Activated T-cell treated with anti-CD3 and anti-CD28 coated beads, Interleukin-2, amount 50 U/mL, for 1 hour (primary cell): ENCODE results near the gene SAC3D1.
"Not testable (repeated sequence)": the region's sequence is repeated elsewhere in the genome, so short reads cannot be mapped to it uniquely, and the experiment has no call there.

Experiments
- DNase-seq: peaks from one replicate; pipeline ENCODE4 v3.0.0-alpha.2; 2020

The SAC3D1 gene

DNA sequence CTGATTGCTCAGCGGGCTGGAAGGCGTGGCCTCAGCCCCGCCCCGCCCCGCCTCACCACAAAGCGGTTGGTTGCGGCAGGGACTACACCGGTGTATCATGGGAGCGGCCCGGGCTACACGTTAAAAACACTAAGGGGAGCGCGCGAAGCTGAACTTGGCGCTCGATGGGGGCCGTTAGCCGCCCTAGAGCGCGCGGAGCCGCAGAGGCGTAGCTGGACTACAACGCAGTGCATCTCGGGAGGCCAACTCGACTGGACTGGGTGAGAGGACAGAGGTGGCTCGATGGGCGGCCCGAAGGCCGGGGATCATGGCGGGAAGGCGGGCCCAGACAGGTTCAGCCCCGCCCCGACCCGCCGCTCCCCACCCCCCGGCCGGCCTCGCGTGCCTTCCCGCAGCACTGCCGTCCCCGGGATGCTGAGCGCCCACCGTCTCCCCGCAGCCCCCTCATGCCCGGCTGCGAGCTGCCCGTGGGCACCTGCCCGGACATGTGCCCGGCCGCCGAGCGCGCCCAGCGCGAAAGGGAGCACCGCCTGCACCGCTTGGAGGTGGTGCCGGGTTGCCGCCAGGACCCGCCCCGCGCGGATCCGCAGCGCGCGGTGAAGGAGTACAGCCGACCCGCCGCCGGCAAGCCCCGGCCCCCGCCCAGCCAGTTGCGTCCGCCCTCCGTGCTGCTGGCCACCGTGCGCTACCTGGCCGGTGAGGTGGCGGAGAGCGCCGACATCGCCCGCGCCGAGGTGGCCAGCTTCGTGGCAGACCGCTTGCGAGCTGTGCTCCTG lies at the start of gene SAC3D1:
Gene SAC3D1, plus strand, starts transcription at position 364 of the 776 bp plus-strand sequence. Its CDS starts 83 bp downstream, at position 447.
- DNase-seq = peak; percentile 87

- DNase-seq = no peak
Observed at GRCh38 chr11:64994318-64994717, 46.7 kb upstream of the SAC3D1 start.

- DNase-seq = no peak
Observed at GRCh38 chr11:64996327-64996709, 44.7 kb upstream of the SAC3D1 start.

DNA sequence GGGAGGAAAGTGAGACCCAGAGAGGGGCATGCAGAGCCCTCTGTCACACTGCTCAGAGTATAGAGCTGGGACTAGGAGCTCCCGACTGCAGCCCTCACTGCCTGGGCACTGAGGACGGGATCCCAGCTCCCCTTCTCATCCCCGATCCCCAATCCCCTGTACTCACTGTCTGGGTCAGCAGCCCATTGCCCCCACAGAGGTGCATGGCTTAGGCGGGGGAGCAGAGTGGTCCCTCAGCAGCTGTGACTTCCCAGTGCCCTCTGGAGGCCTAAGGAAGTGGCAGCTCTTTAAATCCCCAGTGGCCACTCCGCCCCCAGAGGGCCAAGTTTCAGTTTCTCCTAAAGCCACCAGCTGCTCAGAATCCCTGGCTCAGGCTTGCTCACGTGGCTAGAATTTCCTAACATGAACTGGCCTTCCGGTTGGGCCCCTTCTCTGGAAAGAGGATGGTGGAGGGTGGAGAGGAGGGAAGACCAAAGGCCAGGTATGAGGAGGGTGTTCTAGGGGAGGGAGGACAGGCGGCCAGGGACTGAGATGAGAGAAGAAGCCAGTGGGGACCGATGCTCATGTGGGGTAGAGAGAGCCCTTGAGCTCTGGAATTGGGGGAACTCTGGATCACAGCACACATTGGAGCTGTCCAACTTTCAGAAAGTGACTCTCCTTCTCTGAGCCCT lies 44.2 kb upstream of the SAC3D1 start, which contains the start of gene BATF2:
Gene BATF2, minus strand, starts transcription at position 262 of the 671 bp plus-strand sequence. Its CDS starts 57 bp downstream, at position 205.
- no peak for DNase-seq

GRCh38 chr11:64998141-64998540 lies 42.9 kb upstream of the SAC3D1 start:
- DNase-seq = no peak

DNA sequence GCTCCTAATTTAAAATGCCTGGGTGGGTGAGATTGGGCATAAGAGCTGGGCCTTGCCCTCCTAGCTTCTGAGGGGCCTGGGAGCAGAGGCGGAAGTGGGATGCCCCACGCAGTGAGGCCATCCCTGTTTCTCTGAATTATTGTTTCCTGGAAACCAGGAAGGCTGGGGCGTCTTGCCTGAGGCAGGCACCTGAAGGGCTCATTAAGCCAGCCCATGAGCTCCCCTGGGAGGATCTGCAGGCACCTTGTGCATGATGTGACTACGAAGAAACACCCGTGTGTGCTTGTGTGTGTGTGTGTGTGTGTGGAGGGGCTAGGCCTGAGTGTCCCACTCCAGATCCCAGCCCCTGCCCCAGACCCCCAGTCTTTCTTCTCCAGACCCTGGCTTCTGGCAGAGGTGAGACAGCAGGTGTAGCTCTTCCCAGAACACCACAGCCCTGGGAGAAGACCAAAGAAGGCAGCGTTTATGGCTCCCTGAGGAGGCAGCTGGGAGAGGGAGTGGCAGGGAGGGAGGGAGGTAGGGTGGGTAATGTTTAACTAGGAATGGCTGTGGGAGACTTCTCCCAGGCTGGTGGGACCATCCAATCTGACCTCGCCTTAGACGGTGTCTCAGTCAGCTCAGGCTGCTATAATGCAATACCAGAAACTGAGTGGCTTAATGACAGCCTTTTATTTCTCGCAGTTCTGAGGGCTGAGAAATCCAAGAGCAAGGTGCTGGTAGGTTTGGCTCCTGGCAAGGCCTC lies 42.1 kb upstream of the SAC3D1 start:
- DNase-seq = no peak

GRCh38 chr11:64999478-64999877 lies 41.5 kb upstream of the SAC3D1 start:
- DNase-seq = no peak

DNA sequence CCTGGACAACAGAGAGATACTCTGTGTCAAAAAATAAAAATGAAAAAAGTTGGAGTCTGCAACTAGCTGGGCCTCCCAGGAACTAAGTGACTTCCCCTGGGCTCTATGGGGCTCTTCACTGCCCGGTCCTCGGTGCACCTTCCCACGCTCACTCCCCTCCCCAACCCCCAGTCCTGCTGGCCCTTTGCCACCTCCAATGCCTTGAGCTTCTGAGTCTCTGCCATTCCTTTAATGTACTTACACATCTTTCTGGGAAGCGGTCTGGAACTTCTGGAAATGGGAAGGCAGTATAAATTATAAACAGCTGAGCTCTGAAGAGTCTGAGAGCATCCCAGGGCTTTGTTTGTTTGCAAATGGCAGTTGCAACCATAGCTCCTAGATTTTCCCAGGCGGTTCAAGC lies 38.3 kb upstream of the SAC3D1 start:
- DNase-seq = no peak

GRCh38 chr11:65003282-65003681 lies 37.7 kb upstream of the SAC3D1 start:
- no peak for DNase-seq

- DNase-seq = not testable (repeated sequence)
Observed at GRCh38 chr11:65003968-65004367, 37.0 kb upstream of the SAC3D1 start.

- DNase-seq = no peak
Observed at GRCh38 chr11:65008016-65008415, 33.0 kb upstream of the SAC3D1 start.

- DNase-seq = no peak
Observed at GRCh38 chr11:65008873-65009272, 32.1 kb upstream of the SAC3D1 start.

- DNase-seq = peak; percentile 91
Observed at GRCh38 chr11:65013130-65013887, 27.7 kb upstream of the SAC3D1 start.

- peak; percentile 89 for DNase-seq
Observed at GRCh38 chr11:65013888-65014725, 26.9 kb upstream of the SAC3D1 start, which contains the start of gene ARL2. ARL2 (plus strand) TSS chr11:65014160; CDS start chr11:65014208, 48 bp downstream.

GRCh38 chr11:65014726-65015227 lies 26.2 kb upstream of the SAC3D1 start:
- no peak for DNase-seq

GRCh38 chr11:65016705-65017104 lies 24.3 kb upstream of the SAC3D1 start:
- no peak for DNase-seq

- no peak for DNase-seq
Observed at GRCh38 chr11:65017937-65018336, 23.1 kb upstream of the SAC3D1 start.

DNA sequence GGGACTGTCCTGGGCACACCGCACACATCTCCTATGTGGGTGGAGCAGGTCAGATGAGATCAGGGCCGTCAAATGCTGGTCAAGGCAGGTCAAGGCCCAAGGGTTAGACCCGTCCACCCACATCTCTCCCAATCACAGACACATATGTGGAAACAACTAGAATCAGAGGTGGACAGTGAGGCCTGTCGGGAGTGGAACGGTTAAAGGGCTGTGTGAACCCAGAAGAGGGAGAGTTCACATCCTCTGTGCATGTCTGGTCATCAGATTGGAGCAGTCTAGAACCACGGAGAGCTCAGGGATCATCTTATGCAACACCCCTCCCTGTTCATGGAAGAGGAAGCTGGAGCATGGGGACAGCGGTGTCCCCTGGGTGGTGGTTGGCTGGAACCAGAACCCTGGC lies 21.2 kb upstream of the SAC3D1 start:
- no peak for DNase-seq

- DNase-seq = no peak
Observed at GRCh38 chr11:65021003-65021402, 20.0 kb upstream of the SAC3D1 start.

DNA sequence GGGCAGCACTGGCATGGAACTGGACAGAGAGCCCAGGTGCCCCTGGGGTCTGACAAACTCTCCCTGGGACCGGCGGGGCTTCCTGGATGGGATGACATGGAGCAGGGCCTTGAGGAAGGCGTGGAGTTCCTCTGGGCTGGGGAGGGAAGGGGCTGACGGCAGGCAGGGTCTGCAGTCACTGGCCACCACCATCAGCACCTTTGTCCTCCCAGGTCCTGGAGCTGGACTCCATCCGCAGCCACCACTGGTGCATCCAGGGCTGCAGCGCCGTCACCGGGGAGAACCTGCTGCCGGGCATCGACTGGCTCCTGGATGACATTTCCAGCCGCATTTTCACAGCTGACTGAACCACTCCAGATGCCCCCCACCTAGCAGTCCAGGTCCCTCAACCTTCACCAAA lies 19.5 kb upstream of the SAC3D1 start:
- no peak for DNase-seq

- DNase-seq = not testable (repeated sequence)
Observed at GRCh38 chr11:65023502-65023901, 17.5 kb upstream of the SAC3D1 start.
